Endodermal cell (in vitro differentiated cells): ENCODE data around the gene MYO7A. TPM values are rescaled to one million over a fixed set of nuclear protein-coding genes. Genes with fewer than 3 reads are reported as not detected.

Source experiments
- DNase-seq: peaks from one replicate; pipeline ENCODE4 v3.0.0-alpha.2; 2017
- H3K27ac ChIP-seq: 2 replicates; pipeline ENCODE4 v1.5.1; 2013; ENCODE audit warnings: mild to moderate bottlenecking, low read depth, low read length, moderate library complexity
- H3K27me3 ChIP-seq: 2 replicates; pipeline ENCODE4 v1.6.1; 2013; ENCODE audit warnings: mild to moderate bottlenecking, low read length, moderate library complexity; ENCODE audit not compliant: insufficient read depth, control insufficient read depth, poor library complexity, severe bottlenecking
- H3K36me3 ChIP-seq: 2 replicates; pipeline ENCODE4 v1.7.0; 2013; ENCODE audit warnings: mild to moderate bottlenecking, low read length, moderate library complexity; ENCODE audit not compliant: control insufficient read depth, insufficient read depth
- H3K4me1 ChIP-seq: one replicate; pipeline ENCODE4 v1.7.0; 2013; ENCODE audit warnings: low read length; ENCODE audit not compliant: control insufficient read depth, insufficient read depth
- H3K4me3 ChIP-seq: 2 replicates; pipeline ENCODE4 v1.5.1; 2013; ENCODE audit warnings: mild to moderate bottlenecking, low read length, moderate library complexity
- H3K9ac ChIP-seq: 2 replicates; pipeline ENCODE4 v1.6.1; 2013; ENCODE audit warnings: mild to moderate bottlenecking, low read length, moderate library complexity; ENCODE audit not compliant: poor library complexity, severe bottlenecking; ENCODE audit errors: extremely low read depth
- H3K9me3 ChIP-seq: 2 replicates; pipeline ENCODE4 v1.6.1; 2013; ENCODE audit warnings: mild to moderate bottlenecking, low read length, moderate library complexity; ENCODE audit not compliant: control insufficient read depth
- H3K27ac Mint-ChIP-seq: 2 replicates; pipeline ENCODE4 v1.8.0; 2020; ENCODE audit warnings: mixed read lengths
- H3K27me3 Mint-ChIP-seq: 2 replicates; pipeline ENCODE4 v1.8.0; 2021; ENCODE audit warnings: mild to moderate bottlenecking, mixed read lengths; ENCODE audit not compliant: insufficient read depth
- H3K36me3 Mint-ChIP-seq: 2 replicates; pipeline ENCODE4 v1.8.0; 2020; ENCODE audit warnings: low read depth, mixed read lengths
- H3K4me1 Mint-ChIP-seq: 2 replicates; pipeline ENCODE4 v1.8.0; 2020; ENCODE audit warnings: mixed read lengths
- H3K4me3 Mint-ChIP-seq: 2 replicates; pipeline ENCODE4 v1.8.0; 2020; ENCODE audit warnings: mild to moderate bottlenecking, moderate library complexity, mixed read lengths
- H3K9me3 Mint-ChIP-seq: 2 replicates; pipeline ENCODE4 v1.8.0; 2020; ENCODE audit warnings: mild to moderate bottlenecking, mixed read lengths
- CTCF ChIP-seq: fragments of 200-600 bp; sonication (generic); conservative IDR thresholded peaks from 2 replicates; pipeline ENCODE4 v1.5.0; 2021; ENCODE audit warnings: antibody characterized with exemption, mild to moderate bottlenecking
- WGBS, 2 experiments: methylation state at CpG; one replicate each; pipeline versions ENCODE4 v1.1.5 to v1.1.7; 2013; ENCODE audit warnings: missing lambda C conversion rate in 2 of 2, mixed read lengths in 1 of 2; ENCODE audit not compliant: insufficient coverage in 1 of 2, insufficient read length in 1 of 2; 5-methylcytosine and 5-hydroxymethylcytosine counted together
- total RNA-seq, 2 donors: library from RNA; stranded (reverse); fragmentation: NEBNext Ultra II Directional in 1 of 2; extraction: Animal tissue kit (Norgen Biotek cat#: 25700) in 1 of 2; gene quantifications; 2 replicates in 1 of 2; 3 replicates in 1 of 2; pipeline ENCODE4 v1.2.1, GENCODE V29; 2021

The MYO7A gene
- total RNA-seq, 2 donors from 2014 or later = 2.4 to 2.7 TPM

GRCh38 chr11:77110836-77111235, 17.2 kb upstream of the MYO7A start:
- Histone ChIP-seq H3K4me1 (no peaks in the 10 kb centered on the region), H3K27me3 (no peaks in the 10 kb centered on the region), H3K36me3 (peaks cover 5% of the 10 kb centered on the region), H3K4me3 (no peak overlapping the region), H3K9ac (no peak overlapping the region), H3K27ac (no peak overlapping the region), H3K9me3 (no peaks in the 10 kb centered on the region)
- no peaks in the 10 kb centered on the region for H3K9me3 Mint-ChIP-seq
- H3K4me3 Mint-ChIP-seq = no peak overlapping the region
- no peak for DNase-seq
- H3K4me1 Mint-ChIP-seq = peaks cover 4% of the 10 kb centered on the region
- H3K27ac Mint-ChIP-seq = no peak overlapping the region
- no peaks in the 10 kb centered on the region for H3K27me3 Mint-ChIP-seq
- TF ChIP-seq CTCF = no peak
- no peaks in the 10 kb centered on the region for H3K36me3 Mint-ChIP-seq
- WGBS, 2 experiments = 94% methylated on average over 6 of the region's 6 CpGs

GRCh38 chr11:77111277-77111676, 16.8 kb upstream of the MYO7A start:
- Histone ChIP-seq H3K27ac (no peak overlapping the region), H3K9me3 (no peaks in the 10 kb centered on the region), H3K27me3 (no peaks in the 10 kb centered on the region), H3K9ac (no peak overlapping the region), H3K4me3 (no peak overlapping the region), H3K4me1 (no peaks in the 10 kb centered on the region), H3K36me3 (peaks cover 5% of the 10 kb centered on the region)
- WGBS, 2 experiments = 90 to 91% methylated on average over 3 of the region's 3 CpGs
- Mint-ChIP-seq H3K36me3 (no peaks in the 10 kb centered on the region), H3K27me3 (no peaks in the 10 kb centered on the region), H3K27ac (no peak overlapping the region), H3K9me3 (no peaks in the 10 kb centered on the region), H3K4me1 (peaks cover 4% of the 10 kb centered on the region), H3K4me3 (no peak overlapping the region)
- TF ChIP-seq CTCF = no peak
- no peak for DNase-seq

- H3K4me1 ChIP-seq = no peaks in the 10 kb centered on the region
- TF ChIP-seq CTCF = no peak
- no peaks in the 10 kb centered on the region for H3K27me3 ChIP-seq
- WGBS, 2 experiments = 81 to 84% methylated on average over 3 to 6 of the region's 6 CpGs
- Mint-ChIP-seq H3K4me1 (peaks cover 4% of the 10 kb centered on the region), H3K27me3 (no peaks in the 10 kb centered on the region), H3K9me3 (no peaks in the 10 kb centered on the region), H3K4me3 (no peak overlapping the region), H3K36me3 (no peaks in the 10 kb centered on the region), H3K27ac (no peak overlapping the region)
- H3K27ac ChIP-seq = no peak overlapping the region
- no peak overlapping the region for H3K4me3 ChIP-seq
- H3K9ac ChIP-seq = no peak overlapping the region
- peaks cover 5% of the 10 kb centered on the region for H3K36me3 ChIP-seq
- no peak for DNase-seq
- H3K9me3 ChIP-seq = no peaks in the 10 kb centered on the region
Measured at GRCh38 chr11:77111946-77112345, 16.1 kb upstream of the MYO7A start.
